SK-N-SH treated with all-trans-retinoic acid at 6 μM for 48 hours (cell line): ENCODE results near the gene PTPRS.

Source experiments
- ATAC-seq: fragments of 200-7000 bp; cut with Tn5 transposase; 3 replicates; pipeline ENCODE4 v1.9.1; 2020; ENCODE audit warnings: mild to moderate bottlenecking, moderate library complexity
- ARNTL ChIP-seq: fragments of 450-650 bp; formaldehyde crosslinking; IDR thresholded peaks from 2 replicates; pipeline ENCODE4 v1.5.0; 2020; ENCODE audit warnings: low read depth, mild to moderate bottlenecking, moderate library complexity, borderline replicate concordance
- ESRRG ChIP-seq: fragments of 250-450 bp; sonication (Bioruptor Pico); IDR thresholded peaks from 2 replicates; pipeline ENCODE4 v1.6.1; 2021; ENCODE audit warnings: mild to moderate bottlenecking
- GLIS3 ChIP-seq: fragments of 250-450 bp; sonication (Bioruptor Pico); IDR thresholded peaks from 2 replicates; pipeline ENCODE4 v1.5.0; 2020; ENCODE audit warnings: mild to moderate bottlenecking, moderate library complexity
- ISL1 ChIP-seq: fragments of 250-450 bp; sonication (Bioruptor Pico); IDR thresholded peaks from 2 replicates; pipeline ENCODE4 v2.1.2; 2022; ENCODE audit warnings: mild to moderate bottlenecking, moderate library complexity
- OSR1 ChIP-seq: fragments of 250-450 bp; sonication (Bioruptor Pico); IDR thresholded peaks from 2 replicates; pipeline ENCODE4 v1.8.0; 2022; ENCODE audit warnings: moderate library complexity, mild to moderate bottlenecking, inconsistent platforms
- PATZ1 ChIP-seq: fragments of 250-450 bp; sonication (Bioruptor Pico); IDR thresholded peaks from 2 replicates; pipeline ENCODE4 v1.8.0; 2020; ENCODE audit warnings: mild to moderate bottlenecking, moderate library complexity, borderline replicate concordance
- PPARA ChIP-seq: fragments of 250-450 bp; sonication (Bioruptor Pico); IDR thresholded peaks from 2 replicates; pipeline ENCODE4 v1.5.0; 2020; ENCODE audit warnings: mild to moderate bottlenecking, borderline replicate concordance
- RARB ChIP-seq: fragments of 250-450 bp; sonication (Bioruptor Pico); IDR thresholded peaks from 2 replicates; pipeline ENCODE4 v1.8.0; 2021; ENCODE audit warnings: mild to moderate bottlenecking, moderate library complexity
- SNAI2 ChIP-seq: fragments of 250-450 bp; sonication (Bioruptor Pico); IDR thresholded peaks from 2 replicates; pipeline ENCODE4 v1.5.0; 2020; ENCODE audit warnings: mild to moderate bottlenecking, moderate library complexity
- TCF4 ChIP-seq: fragments of 250-450 bp; sonication (Bioruptor Pico); IDR thresholded peaks from 2 replicates; pipeline ENCODE4 v1.8.0; 2021; ENCODE audit warnings: mild to moderate bottlenecking, moderate library complexity, borderline replicate concordance
- TOX ChIP-seq: fragments of 250-450 bp; sonication (Bioruptor Pico); IDR thresholded peaks from 2 replicates; pipeline ENCODE4 v1.8.0; 2021; ENCODE audit warnings: mild to moderate bottlenecking, moderate library complexity, borderline replicate concordance
- ZC3H10 ChIP-seq: fragments of 250-450 bp; sonication (Bioruptor Pico); IDR thresholded peaks from 2 replicates; pipeline ENCODE4 v1.5.1; 2021; ENCODE audit warnings: mild to moderate bottlenecking, moderate library complexity
- ZFP3 ChIP-seq: fragments of 250-450 bp; sonication (Bioruptor Pico); IDR thresholded peaks from 2 replicates; pipeline ENCODE4 v1.5.0; 2020; ENCODE audit warnings: mild to moderate bottlenecking, moderate library complexity
- ZFP30 ChIP-seq: fragments of 450-650 bp; formaldehyde crosslinking; IDR thresholded peaks from 2 replicates; pipeline ENCODE4 v1.5.0; 2022; ENCODE audit warnings: mild to moderate bottlenecking, moderate library complexity
- ZNF70 ChIP-seq: fragments of 450-650 bp; formaldehyde crosslinking; IDR thresholded peaks from 2 replicates; pipeline ENCODE4 v1.5.0; 2020; ENCODE audit warnings: mild to moderate bottlenecking, moderate library complexity
- ZNF8 ChIP-seq: fragments of 450-650 bp; formaldehyde crosslinking; IDR thresholded peaks from 2 replicates; pipeline ENCODE4 v1.5.0; 2020; ENCODE audit warnings: mild to moderate bottlenecking, moderate library complexity
- TF ChIP-seq, protein P1 (sequence below): fragments of 250-450 bp; sonication (Bioruptor Pico); IDR thresholded peaks from 2 replicates; pipeline ENCODE4 v1.8.0; 2021; ENCODE audit warnings: low read depth, mild to moderate bottlenecking, moderate library complexity, borderline replicate concordance
- TF ChIP-seq, protein P2 (sequence below): fragments of 250-450 bp; sonication (Bioruptor Pico); IDR thresholded peaks from 2 replicates; pipeline ENCODE4 v1.5.1; 2020; ENCODE audit warnings: low read depth, mild to moderate bottlenecking, moderate library complexity
- TF ChIP-seq, protein P3 (sequence below): fragments of 250-450 bp; sonication (Bioruptor Pico); IDR thresholded peaks from 2 replicates; pipeline ENCODE4 v1.5.1; 2021; ENCODE audit warnings: mild to moderate bottlenecking, moderate library complexity

PTPRS gene

DNA sequence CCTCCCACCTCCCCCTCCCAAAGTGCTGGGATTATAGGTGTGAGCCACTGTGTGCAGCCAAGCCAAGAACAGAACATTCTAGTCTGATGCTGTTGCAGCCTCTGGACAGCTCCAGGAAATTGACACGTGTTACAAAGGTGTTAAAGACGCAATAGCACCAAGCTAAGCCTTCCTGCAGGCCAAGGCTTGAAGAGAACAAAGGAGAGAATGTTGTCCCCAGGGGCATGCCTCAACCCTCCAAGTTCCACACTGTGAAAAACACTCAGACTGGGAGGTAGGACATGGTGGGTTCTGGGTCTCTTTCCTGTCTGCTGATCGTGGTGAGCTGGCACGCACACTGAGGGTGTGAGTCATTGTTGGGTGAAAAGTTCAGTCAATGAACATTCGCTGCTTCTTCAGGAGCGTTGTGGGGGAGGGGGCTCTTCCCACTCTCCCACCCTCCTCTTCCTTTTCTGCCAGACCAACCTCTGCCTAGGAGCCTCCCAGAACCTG, 5.3 kb upstream of the PTPRS start:
- TF ChIP-seq, protein P1, sequence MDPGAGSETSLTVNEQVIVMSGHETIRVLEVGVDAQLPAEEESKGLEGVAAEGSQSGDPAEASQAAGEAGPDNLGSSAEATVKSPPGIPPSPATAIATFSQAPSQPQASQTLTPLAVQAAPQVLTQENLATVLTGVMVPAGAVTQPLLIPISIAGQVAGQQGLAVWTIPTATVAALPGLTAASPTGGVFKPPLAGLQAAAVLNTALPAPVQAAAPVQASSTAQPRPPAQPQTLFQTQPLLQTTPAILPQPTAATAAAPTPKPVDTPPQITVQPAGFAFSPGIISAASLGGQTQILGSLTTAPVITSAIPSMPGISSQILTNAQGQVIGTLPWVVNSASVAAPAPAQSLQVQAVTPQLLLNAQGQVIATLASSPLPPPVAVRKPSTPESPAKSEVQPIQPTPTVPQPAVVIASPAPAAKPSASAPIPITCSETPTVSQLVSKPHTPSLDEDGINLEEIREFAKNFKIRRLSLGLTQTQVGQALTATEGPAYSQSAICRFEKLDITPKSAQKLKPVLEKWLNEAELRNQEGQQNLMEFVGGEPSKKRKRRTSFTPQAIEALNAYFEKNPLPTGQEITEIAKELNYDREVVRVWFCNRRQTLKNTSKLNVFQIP, result no peak
- TF ChIP-seq RARB (CRISPR knock-in tag), result no peak
- no peak for TF ChIP-seq OSR1 (CRISPR knock-in tag)
- TF ChIP-seq TCF4, result no peak
- no peak for TF ChIP-seq ISL1 (CRISPR knock-in tag)
- no peak for TF ChIP-seq ZFP30 (CRISPR knock-in tag)
- no peak for TF ChIP-seq ZNF70 (CRISPR knock-in tag)
- TF ChIP-seq ARNTL (CRISPR knock-in tag), result no peak
- TF ChIP-seq ESRRG (CRISPR knock-in tag), result no peak
- TF ChIP-seq, protein P2, sequence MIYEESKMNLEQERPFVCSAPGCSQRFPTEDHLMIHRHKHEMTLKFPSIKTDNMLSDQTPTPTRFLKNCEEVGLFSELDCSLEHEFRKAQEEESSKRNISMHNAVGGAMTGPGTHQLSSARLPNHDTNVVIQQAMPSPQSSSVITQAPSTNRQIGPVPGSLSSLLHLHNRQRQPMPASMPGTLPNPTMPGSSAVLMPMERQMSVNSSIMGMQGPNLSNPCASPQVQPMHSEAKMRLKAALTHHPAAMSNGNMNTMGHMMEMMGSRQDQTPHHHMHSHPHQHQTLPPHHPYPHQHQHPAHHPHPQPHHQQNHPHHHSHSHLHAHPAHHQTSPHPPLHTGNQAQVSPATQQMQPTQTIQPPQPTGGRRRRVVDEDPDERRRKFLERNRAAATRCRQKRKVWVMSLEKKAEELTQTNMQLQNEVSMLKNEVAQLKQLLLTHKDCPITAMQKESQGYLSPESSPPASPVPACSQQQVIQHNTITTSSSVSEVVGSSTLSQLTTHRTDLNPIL (CRISPR knock-in tag), result no peak
- no peak for TF ChIP-seq PPARA (CRISPR knock-in tag)
- TF ChIP-seq SNAI2, result no peak
- no peak for TF ChIP-seq TOX (CRISPR knock-in tag)
- TF ChIP-seq ZFP3 (CRISPR knock-in tag), result no peak
- no peak for TF ChIP-seq ZNF8
- TF ChIP-seq GLIS3 (CRISPR knock-in tag), result no peak
- TF ChIP-seq PATZ1, result no peak
- no peak for TF ChIP-seq ZC3H10 (CRISPR knock-in tag)
- TF ChIP-seq, all 23 proteins: peak for 0
- ATAC-seq, result peak; percentile 39; the same call in 1 of the 3 replicates

DNA sequence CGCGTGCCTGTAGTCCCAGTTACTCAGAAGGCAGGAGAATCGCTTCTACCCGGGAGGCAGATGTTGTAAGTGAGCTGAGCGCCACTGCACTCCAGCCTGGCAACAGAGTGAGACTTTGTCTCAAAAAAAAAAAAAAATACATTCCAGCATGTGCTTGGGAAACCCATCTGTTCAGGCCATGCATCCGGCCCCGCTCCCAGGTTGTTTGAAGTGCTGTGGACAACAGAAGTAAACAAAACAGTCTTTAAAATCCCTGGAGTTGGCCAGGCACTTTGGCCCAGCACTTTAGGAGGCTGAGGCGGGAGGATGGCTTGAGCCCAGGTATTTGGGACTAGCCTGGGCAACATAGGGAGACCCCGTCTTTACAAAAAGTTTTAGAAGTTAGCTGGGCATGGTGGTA, 3.2 kb upstream of the PTPRS start:
- no peak for ATAC-seq
- TF ChIP-seq ARNTL (CRISPR knock-in tag) (no peak), RARB (CRISPR knock-in tag) (no peak), GLIS3 (CRISPR knock-in tag) (no peak), PPARA (CRISPR knock-in tag) (no peak), PATZ1 (no peak)
- TF ChIP-seq, protein P3, sequence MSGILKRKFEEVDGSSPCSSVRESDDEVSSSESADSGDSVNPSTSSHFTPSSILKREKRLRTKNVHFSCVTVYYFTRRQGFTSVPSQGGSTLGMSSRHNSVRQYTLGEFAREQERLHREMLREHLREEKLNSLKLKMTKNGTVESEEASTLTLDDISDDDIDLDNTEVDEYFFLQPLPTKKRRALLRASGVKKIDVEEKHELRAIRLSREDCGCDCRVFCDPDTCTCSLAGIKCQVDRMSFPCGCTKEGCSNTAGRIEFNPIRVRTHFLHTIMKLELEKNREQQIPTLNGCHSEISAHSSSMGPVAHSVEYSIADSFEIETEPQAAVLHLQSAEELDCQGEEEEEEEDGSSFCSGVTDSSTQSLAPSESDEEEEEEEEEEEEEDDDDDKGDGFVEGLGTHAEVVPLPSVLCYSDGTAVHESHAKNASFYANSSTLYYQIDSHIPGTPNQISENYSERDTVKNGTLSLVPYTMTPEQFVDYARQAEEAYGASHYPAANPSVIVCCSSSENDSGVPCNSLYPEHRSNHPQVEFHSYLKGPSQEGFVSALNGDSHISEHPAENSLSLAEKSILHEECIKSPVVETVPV (CRISPR knock-in tag), result no peak

- no peak for ATAC-seq
- TF ChIP-seq ISL1 (CRISPR knock-in tag), result no peak
- peak; percentile 47; the same call in 1 of the 2 replicates for TF ChIP-seq ZNF70 (CRISPR knock-in tag)
Measured at GRCh38 chr19:5342573-5343201, 2.1 kb upstream of the PTPRS start.

GRCh38 chr19:5341981-5342380, 1.4 kb upstream of the PTPRS start:
- no peak for ATAC-seq
- TF ChIP-seq ZNF70 (CRISPR knock-in tag), result no peak
- TF ChIP-seq, protein P1, result no peak
- no peak for TF ChIP-seq GLIS3 (CRISPR knock-in tag)
- no peak for TF ChIP-seq ISL1 (CRISPR knock-in tag)
- no peak for TF ChIP-seq TOX (CRISPR knock-in tag)
- no peak for TF ChIP-seq ZC3H10 (CRISPR knock-in tag)
- TF ChIP-seq ZNF8, result no peak
- TF ChIP-seq, all 23 proteins: peak for 0
